GM12892 (cell line): ENCODE data around the gene TACC2.

Source experiments
- POLR2A ChIP-seq: IDR thresholded peaks from 2 replicates; pipeline ENCODE4 v1.6.1; 2011; ENCODE audit warnings: low read depth, low read length, control low read depth
- POLR2AphosphoS5 ChIP-seq: IDR thresholded peaks from 2 replicates; pipeline ENCODE4 v1.6.1; 2011; ENCODE audit warnings: low read depth, low read length, control low read depth
- TAF1 ChIP-seq: IDR thresholded peaks from 2 replicates; pipeline ENCODE4 v1.6.1; 2011; ENCODE audit warnings: low read depth, mild to moderate bottlenecking, control low read depth, low read length, borderline replicate concordance

- TF ChIP-seq POLR2AphosphoS5 (no peak), POLR2A (no peak), TAF1 (no peak)
Measured at GRCh38 chr10:122230222-122230621, 241.3 kb downstream of the TACC2 start.
